Astrocyte of the cerebellum (primary cell): ENCODE results near the gene FTHL17.

Experiments used
- DNase-seq: peaks from one replicate; pipeline ENCODE4 v3.0.0-alpha.2; 2011; ENCODE audit warnings: low read depth
- H3K4me3 ChIP-seq: 2 replicates; pipeline ENCODE4 v1.5.1; 2011; ENCODE audit warnings: mild to moderate bottlenecking, low read depth, low read length, moderate library complexity
- in situ Hi-C: cut with HindIII; loops from 2 replicates; pipeline ENCODE4 v1.10.0; 2017; ENCODE audit warnings: low sequenced_read_pairs
- TF ChIP-seq, protein P1 (sequence below): IDR thresholded peaks from 2 replicates; pipeline ENCODE4 v1.5.1; 2012; ENCODE audit warnings: low read length, low read depth, moderate library complexity, mild to moderate bottlenecking; ENCODE audit errors: missing control alignments

Gene FTHL17

GRCh38 chrX:31071725-31072124, at the start of gene FTHL17:
Gene FTHL17 (minus strand): TSS chrX:31072041. CDS start chrX:31071953, 88 bp downstream.
- no peak within 1 kb of the TSS for H3K4me3 ChIP-seq
- no peak for DNase-seq
- TF ChIP-seq, protein P1, sequence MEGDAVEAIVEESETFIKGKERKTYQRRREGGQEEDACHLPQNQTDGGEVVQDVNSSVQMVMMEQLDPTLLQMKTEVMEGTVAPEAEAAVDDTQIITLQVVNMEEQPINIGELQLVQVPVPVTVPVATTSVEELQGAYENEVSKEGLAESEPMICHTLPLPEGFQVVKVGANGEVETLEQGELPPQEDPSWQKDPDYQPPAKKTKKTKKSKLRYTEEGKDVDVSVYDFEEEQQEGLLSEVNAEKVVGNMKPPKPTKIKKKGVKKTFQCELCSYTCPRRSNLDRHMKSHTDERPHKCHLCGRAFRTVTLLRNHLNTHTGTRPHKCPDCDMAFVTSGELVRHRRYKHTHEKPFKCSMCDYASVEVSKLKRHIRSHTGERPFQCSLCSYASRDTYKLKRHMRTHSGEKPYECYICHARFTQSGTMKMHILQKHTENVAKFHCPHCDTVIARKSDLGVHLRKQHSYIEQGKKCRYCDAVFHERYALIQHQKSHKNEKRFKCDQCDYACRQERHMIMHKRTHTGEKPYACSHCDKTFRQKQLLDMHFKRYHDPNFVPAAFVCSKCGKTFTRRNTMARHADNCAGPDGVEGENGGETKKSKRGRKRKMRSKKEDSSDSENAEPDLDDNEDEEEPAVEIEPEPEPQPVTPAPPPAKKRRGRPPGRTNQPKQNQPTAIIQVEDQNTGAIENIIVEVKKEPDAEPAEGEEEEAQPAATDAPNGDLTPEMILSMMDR: no peak
- in situ Hi-C loops: no loop called here

DNA sequence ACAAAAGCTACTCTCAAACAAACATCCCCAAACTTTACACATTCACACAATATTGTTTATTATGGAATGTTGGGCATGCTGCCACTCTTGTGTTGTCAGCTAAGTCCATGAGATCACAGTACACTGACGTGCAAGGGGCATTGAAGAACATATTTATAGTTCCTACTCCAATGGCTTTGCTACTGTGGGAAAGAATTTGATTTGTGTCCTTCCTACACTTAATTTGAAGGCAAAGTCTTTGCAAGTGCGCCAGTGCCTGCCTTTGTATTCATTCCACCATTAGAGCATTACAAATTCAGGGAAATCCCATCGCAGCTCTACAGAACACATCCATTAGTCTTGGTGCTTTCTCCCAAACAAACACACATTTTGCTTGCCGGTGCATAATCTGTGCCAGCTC, 45.4 kb upstream of the FTHL17 start:
- no peak for DNase-seq
- in situ Hi-C loops: no loop called here
- TF ChIP-seq, protein P1: no peak
- H3K4me3 ChIP-seq: no peak overlapping the region

- no peak overlapping the region for H3K4me3 ChIP-seq
- TF ChIP-seq, protein P1: no peak
- in situ Hi-C loops: no loop called here
- no peak for DNase-seq
Observed at GRCh38 chrX:31115398-31115797, 43.6 kb upstream of the FTHL17 start.

DNA sequence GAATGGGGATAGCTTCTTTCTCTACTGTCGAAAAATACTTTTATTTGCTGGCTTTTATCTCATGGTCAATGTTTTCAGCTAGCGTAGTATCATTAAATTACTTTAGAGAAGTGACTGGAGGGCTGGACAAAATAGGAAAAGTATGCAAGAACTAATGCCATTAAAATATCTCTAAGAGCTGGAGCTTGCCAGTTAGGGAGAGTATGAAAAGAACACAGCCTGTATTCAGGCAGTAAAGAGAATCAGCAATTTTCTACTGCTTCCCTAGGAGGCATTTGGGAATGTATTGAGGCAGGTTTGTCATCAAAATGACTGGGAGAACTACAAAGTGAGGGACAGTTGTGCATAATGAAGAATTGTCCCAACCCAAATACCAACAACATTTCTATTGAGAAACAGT, 43.0 kb upstream of the FTHL17 start:
- no peak for DNase-seq
- TF ChIP-seq, protein P1: no peak
- no peak overlapping the region for H3K4me3 ChIP-seq
- in situ Hi-C loops: no loop called here

- no peak overlapping the region for H3K4me3 ChIP-seq
- TF ChIP-seq, protein P1: no peak
- in situ Hi-C loops: no loop called here
- no peak for DNase-seq
Observed at GRCh38 chrX:31112226-31112999, 40.6 kb upstream of the FTHL17 start.

GRCh38 chrX:31110657-31111056, 38.8 kb upstream of the FTHL17 start:
- DNase-seq: no peak
- in situ Hi-C loops: no loop called here
- no peak overlapping the region for H3K4me3 ChIP-seq
- TF ChIP-seq, protein P1: no peak
